GM12878 (cell line): Measurements from ENCODE around the gene CSNK1A1. TPM values are rescaled to one million over a fixed set of nuclear protein-coding genes. Genes with fewer than 3 reads are reported as not detected.

Experiments used
- ATAC-seq: fragments of 200-7000 bp; cut with Tn5 transposase; 3 replicates; pipeline ENCODE4 v1.9.1; 2020; ENCODE audit warnings: mild to moderate bottlenecking, moderate library complexity
- BruUV-seq: library from RNA; stranded (reverse); fragments of 400-500 nt; replicated peaks from 2 replicates; lab custom pipeline; 2021; lab: Mats Ljungman, UMichigan
- CTCF ChIA-PET: fragments of 300-600 bp; sonication (Branson Sonifier 250); formaldehyde crosslinking; extraction: SDS; loops from one replicate; lab custom pipeline; 2021; ENCODE audit warnings: inconsistent platforms; lab: Yijun Ruan, JAX
- POLR2A ChIA-PET: fragments of 350-600 bp; formaldehyde crosslinking; extraction: SDS; loops from one replicate; lab custom pipeline; 2021; ENCODE audit warnings: inconsistent platforms; lab: Charles Lee
- RAD21 ChIA-PET: fragments of 300-600 bp; sonication (Branson Sonifier 250); formaldehyde crosslinking; loops from one replicate; lab custom pipeline; 2023; ENCODE audit warnings: antibody characterized with exemption; ENCODE audit not compliant: unreplicated experiment; lab: Charles Lee
- SMC1A ChIA-PET: fragments of 300-600 bp; sonication (Branson Sonifier 250); formaldehyde crosslinking; loops from one replicate; lab custom pipeline; 2023; ENCODE audit not compliant: unreplicated experiment, uncharacterized antibody; lab: Charles Lee
- DNase-seq: peaks from one replicate; pipeline ENCODE4 v3.0.0-alpha.2; 2011; ENCODE audit warnings: low read depth, low spot score
- FAIRE-seq: peaks from 3 replicates; lab custom pipeline; 2011; peaks lifted over from hg19 to GRCh38; lab: Jason Lieb, UNC
- H2AFZ ChIP-seq: 2 replicates; pipeline ENCODE4 v1.6.0; 2011; ENCODE audit warnings: low read depth, low read length, control low read depth; ENCODE audit not compliant: control insufficient read depth
- H3K27ac ChIP-seq: 2 replicates; pipeline ENCODE4 v1.5.1; 2011; ENCODE audit warnings: control low read depth; ENCODE audit not compliant: control insufficient read depth, insufficient read depth
- H3K27me3 ChIP-seq, 2 experiments: replicated peaks in 1 of 2; 2 replicates each; pipeline versions ENCODE4 v1.6.0 to v1.6.1; 2011; ENCODE audit warnings: low read length in 1 of 2; ENCODE audit not compliant: control insufficient read depth in 2 of 2, insufficient read depth in 2 of 2
- H3K36me3 ChIP-seq, 2 experiments: 2 replicates each; pipeline ENCODE4 v1.5.1; 2011; ENCODE audit warnings: low read length in 1 of 2; ENCODE audit not compliant: control insufficient read depth in 2 of 2, insufficient read depth in 2 of 2
- H3K4me1 ChIP-seq: 2 replicates; pipeline ENCODE4 v1.6.1; 2011; ENCODE audit warnings: mild to moderate bottlenecking, low read length, moderate library complexity, mixed read lengths; ENCODE audit not compliant: control insufficient read depth, insufficient read depth
- H3K4me2 ChIP-seq: 2 replicates; pipeline ENCODE4 v1.6.0; 2011; ENCODE audit warnings: control low read depth; ENCODE audit not compliant: control insufficient read depth, insufficient read depth
- H3K4me3 ChIP-seq: fragments of 200-600 bp; sonication (generic); 2 replicates; pipeline ENCODE4 v1.5.1; 2016
- H3K79me2 ChIP-seq: 2 replicates; pipeline ENCODE4 v1.6.0; 2011; ENCODE audit warnings: low read length; ENCODE audit not compliant: control insufficient read depth, insufficient read depth
- H3K9ac ChIP-seq: 2 replicates; pipeline ENCODE4 v1.8.0; 2011; ENCODE audit warnings: low read length, control low read depth, mixed read lengths; ENCODE audit not compliant: control insufficient read depth, insufficient read depth
- H3K9me3 ChIP-seq: replicated peaks from 3 replicates; pipeline ENCODE4 v1.5.1; 2011; ENCODE audit warnings: mild to moderate bottlenecking, low read length; ENCODE audit not compliant: control insufficient read depth, insufficient read depth
- H4K20me1 ChIP-seq: 2 replicates; pipeline ENCODE4 v1.6.0; 2011; ENCODE audit not compliant: control insufficient read depth, insufficient read depth
- DPF2 ChIP-seq: fragments of 450-650 bp; IDR thresholded peaks from 2 replicates; pipeline ENCODE4 v1.6.1; 2017; ENCODE audit warnings: mild to moderate bottlenecking
- FOXK2 ChIP-seq: fragments of 450-650 bp; IDR thresholded peaks from 2 replicates; pipeline ENCODE4 v1.6.1; 2017; ENCODE audit warnings: mild to moderate bottlenecking, moderate library complexity
- MEF2A ChIP-seq: IDR thresholded peaks from 2 replicates; pipeline ENCODE4 v1.6.1; 2011; ENCODE audit warnings: low read depth, mild to moderate bottlenecking, low read length, moderate library complexity; ENCODE audit not compliant: insufficient read depth
- POLR2AphosphoS5 ChIP-seq: IDR thresholded peaks from 2 replicates; pipeline ENCODE4 v1.6.1; 2011; ENCODE audit warnings: mild to moderate bottlenecking, low read length, inconsistent platforms
- WGBS: methylation state at CpG from one replicate; pipeline ENCODE4 v1.1.6; 2016; ENCODE audit warnings: low lambda C conversion rate; ENCODE audit not compliant: insufficient replicate concordance, insufficient coverage; ENCODE audit errors: missing lambda C conversion rate; 5-methylcytosine and 5-hydroxymethylcytosine counted together
- in situ Hi-C: fragments of 300-500 bp; cut with MboI; formaldehyde crosslinking; loops from 9 replicates; pipeline ENCODE4 v1.14.3; 2018; ENCODE audit warnings: mixed read lengths
- intact Hi-C: fragments of 100-400 bp; cut with micrococcal nuclease; formaldehyde crosslinking; loops from one replicate; pipeline ENCODE4 v1.14.2; 2022; ENCODE audit not compliant: unreplicated experiment
- polyA plus RNA-seq, 11 experiments: library from polyadenylated mRNA; depleted of rRNA in 4 of 11; unstranded in 6 of 11; stranded (reverse) in 5 of 11; fragments of >200 nt; fragmentation: Nextera tagmentation in 4 of 11; fragmentation: Illumina TruSeq in 1 of 11; extraction: Ambion mirVana in 4 of 11; extraction: Trizol in 1 of 11; gene quantifications; 1 replicate in 1 of 11; 2 replicates in 10 of 11; pipeline versions ENCODE4 v1.2.1 to v1.2.3, GENCODE V29; 2011 to 2016; ENCODE audit warnings: inconsistent platforms in 2 of 11, missing spikeins in 2 of 11, low read depth in 1 of 11
- total RNA-seq, 4 experiments: library from RNA; depleted of rRNA in 3 of 4; stranded (reverse); fragments of >200 nt in 3 of 4; fragmentation: Illumina TruSeq in 1 of 4; extraction: Trizol in 1 of 4; gene quantifications; 2 replicates each; pipeline versions ENCODE4 v1.2.1 to v1.2.3, GENCODE V29; 2013 to 2021
- TF ChIP-seq, protein P1 (sequence below): fragments of 150-350 bp; IDR thresholded peaks from 2 replicates; pipeline ENCODE4 v1.6.1; 2014; ENCODE audit warnings: mild to moderate bottlenecking, low read depth, low read length

The CSNK1A1 gene
- total and polyA plus RNA-seq, 10 of the 15 experiments (the other 5 are each of a cell fraction or from before 2014, with no cell fraction given) = 53.3 to 155 (median 133) TPM

DNA sequence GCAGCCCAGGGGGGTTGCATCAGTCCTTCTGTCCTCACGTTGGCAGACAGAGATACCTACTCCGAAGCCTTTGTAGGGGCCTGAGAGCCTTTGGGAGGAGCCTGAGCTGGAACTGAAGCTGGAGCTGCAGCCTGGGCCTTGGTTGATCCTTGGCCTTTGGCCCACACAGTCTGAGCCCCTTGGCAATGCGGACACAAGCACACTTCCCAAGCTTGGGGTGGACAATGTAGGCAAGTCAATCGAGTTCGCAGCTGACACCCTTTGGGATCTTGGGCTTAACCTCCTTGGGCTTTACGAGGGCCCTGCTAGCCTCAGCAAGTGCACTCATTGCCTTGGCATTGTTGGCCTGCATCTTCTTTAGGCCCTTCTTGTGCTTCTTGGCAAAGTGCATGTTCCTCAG, 5.9 kb downstream of the CSNK1A1 start:
- TF ChIP-seq, protein P1, sequence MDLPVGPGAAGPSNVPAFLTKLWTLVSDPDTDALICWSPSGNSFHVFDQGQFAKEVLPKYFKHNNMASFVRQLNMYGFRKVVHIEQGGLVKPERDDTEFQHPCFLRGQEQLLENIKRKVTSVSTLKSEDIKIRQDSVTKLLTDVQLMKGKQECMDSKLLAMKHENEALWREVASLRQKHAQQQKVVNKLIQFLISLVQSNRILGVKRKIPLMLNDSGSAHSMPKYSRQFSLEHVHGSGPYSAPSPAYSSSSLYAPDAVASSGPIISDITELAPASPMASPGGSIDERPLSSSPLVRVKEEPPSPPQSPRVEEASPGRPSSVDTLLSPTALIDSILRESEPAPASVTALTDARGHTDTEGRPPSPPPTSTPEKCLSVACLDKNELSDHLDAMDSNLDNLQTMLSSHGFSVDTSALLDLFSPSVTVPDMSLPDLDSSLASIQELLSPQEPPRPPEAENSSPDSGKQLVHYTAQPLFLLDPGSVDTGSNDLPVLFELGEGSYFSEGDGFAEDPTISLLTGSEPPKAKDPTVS = no peak
- peak; percentile 62; the same call in 1 of the 2 replicates for TF ChIP-seq POLR2AphosphoS5
- no peak for TF ChIP-seq FOXK2
- no peak for TF ChIP-seq DPF2
- TF ChIP-seq MEF2A = no peak
- Histone ChIP-seq H3K27ac (no peak overlapping the region), H3K36me3 (peaks cover 8 to 11% of the 10 kb centered on the region in 2 experiments), H2AFZ (no peak overlapping the region), H3K4me2 (no peak overlapping the region), H3K4me1 (no peaks in the 10 kb centered on the region; the same call in 1 of the 2 replicates), H3K27me3 (no peaks in the 10 kb centered on the region), H4K20me1 (no peaks in the 10 kb centered on the region), H3K9ac (no peak overlapping the region), H3K79me2 (peaks cover 89% of the 10 kb centered on the region), H3K4me3 (no peak overlapping the region), H3K9me3 (no peaks in the 10 kb centered on the region)
- ChIA-PET POLR2A (interaction anchor here (0.6 to 1.3 kb wide), 2 partner anchors 9 to 29 kb away, joined by 3 to 4 read pairs; no protein-coding TSS in a partner anchor), RAD21 (no interaction called here), SMC1A (interaction anchor here (1.8 kb wide), 1 partner anchor 42 kb away, joined by 4 read pairs; no protein-coding TSS in a partner anchor), CTCF (interaction anchor here (1.3 kb wide), 1 partner anchor 20 kb away, joined by 3 read pairs; no protein-coding TSS in a partner anchor)
- FAIRE-seq = no peak
- DNase-seq = no peak
- 81% methylated on average over 6 of the region's 6 CpGs for WGBS
- no peak for ATAC-seq
- intact Hi-C loops (no loop called here), in situ Hi-C loops (no loop called here)
- BruUV-seq = no TSS peak
